MCF 10A (cell line): ENCODE data around the gene DNAH10. TPM values are rescaled to one million over a fixed set of nuclear protein-coding genes. Genes with fewer than 3 reads are reported as not detected.

Source experiments
- BruUV-seq: library from RNA; stranded (reverse); fragments of 400-500 nt; replicated peaks from 2 replicates; lab custom pipeline; 2021; lab: Mats Ljungman, UMichigan
- CTCF ChIA-PET: fragments of 300-600 bp; sonication (Branson Sonifier 250); formaldehyde crosslinking; extraction: SDS; loops from one replicate; lab custom pipeline; 2021; ENCODE audit warnings: antibody characterized with exemption, inconsistent platforms; lab: Yijun Ruan, JAX
- POLR2A ChIA-PET: fragments of 300-600, 350-650 bp; sonication (Branson Sonifier 250); formaldehyde crosslinking; extraction: SDS; loops from one replicate; lab custom pipeline; 2020; ENCODE audit warnings: antibody characterized with exemption, inconsistent platforms; lab: Yijun Ruan, JAX
- DNase-seq: peaks from one replicate; pipeline ENCODE4 v3.0.0-alpha.2; 2018; ENCODE audit not compliant: unreplicated experiment
- H3K27ac Mint-ChIP-seq: one replicate; pipeline ENCODE4 v1.8.0; 2022; ENCODE audit warnings: mild to moderate bottlenecking, low read depth, mixed read lengths; ENCODE audit not compliant: unreplicated experiment
- H3K27me3 Mint-ChIP-seq: one replicate; pipeline ENCODE4 v1.8.0; 2022; ENCODE audit warnings: mixed read lengths; ENCODE audit not compliant: insufficient read depth, unreplicated experiment
- H3K36me3 Mint-ChIP-seq: one replicate; pipeline ENCODE4 v1.8.0; 2022; ENCODE audit warnings: mild to moderate bottlenecking, moderate library complexity, mixed read lengths; ENCODE audit not compliant: insufficient read depth, unreplicated experiment
- H3K4me1 Mint-ChIP-seq: one replicate; pipeline ENCODE4 v1.8.0; 2022; ENCODE audit warnings: mixed read lengths; ENCODE audit not compliant: insufficient read depth, unreplicated experiment
- H3K4me3 Mint-ChIP-seq: one replicate; pipeline ENCODE4 v1.8.0; 2022; ENCODE audit warnings: mild to moderate bottlenecking, moderate library complexity, mixed read lengths; ENCODE audit not compliant: unreplicated experiment
- H3K9me3 Mint-ChIP-seq: one replicate; pipeline ENCODE4 v1.8.0; 2022; ENCODE audit warnings: mixed read lengths; ENCODE audit not compliant: unreplicated experiment
- intact Hi-C: fragments of 100-400 bp; cut with micrococcal nuclease; formaldehyde crosslinking; loops from 2 replicates; pipeline ENCODE4 v1.14.1; 2022
- total RNA-seq: library from RNA; stranded (reverse); gene quantifications from 2 replicates; pipeline ENCODE4 v1.2.3, GENCODE V29; 2022
- TF ChIP-seq, protein P1 (sequence below): fragments of 200-600 bp; IDR thresholded peaks from one replicate; pipeline ENCODE4 v1.8.0; 2022; ENCODE audit warnings: antibody characterized with exemption, mild to moderate bottlenecking; ENCODE audit not compliant: unreplicated experiment

DNAH10 gene
- total RNA-seq, 1 experiment from 2014 or later = 0.21 TPM

DNA sequence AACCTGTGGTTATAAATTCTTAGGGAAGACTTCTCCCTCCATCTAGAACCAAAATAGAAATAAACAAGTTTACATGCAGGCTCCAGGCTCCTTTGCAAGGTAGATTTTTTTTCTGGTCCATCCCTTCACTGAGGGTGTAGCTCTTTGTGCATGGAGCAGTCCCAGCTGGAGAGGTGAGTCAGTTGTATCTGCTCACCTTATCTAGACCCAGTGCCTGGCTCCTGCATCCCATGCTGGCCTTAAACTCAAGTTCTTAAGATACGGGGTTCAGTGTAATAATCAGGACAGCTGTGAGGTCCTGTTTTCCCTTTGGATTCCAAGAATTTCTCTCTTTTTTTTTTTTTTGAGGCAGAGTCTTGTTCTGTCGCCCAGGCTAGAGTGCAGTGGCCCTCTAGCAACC, 35.1 kb upstream of the DNAH10 start:
- no peak overlapping the region for H3K27ac Mint-ChIP-seq
- H3K27me3 Mint-ChIP-seq = no peaks in the 10 kb centered on the region
- TF ChIP-seq, protein P1, sequence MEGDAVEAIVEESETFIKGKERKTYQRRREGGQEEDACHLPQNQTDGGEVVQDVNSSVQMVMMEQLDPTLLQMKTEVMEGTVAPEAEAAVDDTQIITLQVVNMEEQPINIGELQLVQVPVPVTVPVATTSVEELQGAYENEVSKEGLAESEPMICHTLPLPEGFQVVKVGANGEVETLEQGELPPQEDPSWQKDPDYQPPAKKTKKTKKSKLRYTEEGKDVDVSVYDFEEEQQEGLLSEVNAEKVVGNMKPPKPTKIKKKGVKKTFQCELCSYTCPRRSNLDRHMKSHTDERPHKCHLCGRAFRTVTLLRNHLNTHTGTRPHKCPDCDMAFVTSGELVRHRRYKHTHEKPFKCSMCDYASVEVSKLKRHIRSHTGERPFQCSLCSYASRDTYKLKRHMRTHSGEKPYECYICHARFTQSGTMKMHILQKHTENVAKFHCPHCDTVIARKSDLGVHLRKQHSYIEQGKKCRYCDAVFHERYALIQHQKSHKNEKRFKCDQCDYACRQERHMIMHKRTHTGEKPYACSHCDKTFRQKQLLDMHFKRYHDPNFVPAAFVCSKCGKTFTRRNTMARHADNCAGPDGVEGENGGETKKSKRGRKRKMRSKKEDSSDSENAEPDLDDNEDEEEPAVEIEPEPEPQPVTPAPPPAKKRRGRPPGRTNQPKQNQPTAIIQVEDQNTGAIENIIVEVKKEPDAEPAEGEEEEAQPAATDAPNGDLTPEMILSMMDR = no peak
- H3K36me3 Mint-ChIP-seq = peaks cover 73% of the 10 kb centered on the region
- intact Hi-C loops = no loop called here
- CTCF ChIA-PET = interaction anchor here (0.5 to 2.1 kb wide), 2 partner anchors 14 to 80 kb away, joined by 4 to 5 read pairs; partner anchors contain the start of gene ATP6V0A2
- H3K4me1 Mint-ChIP-seq = no peaks in the 10 kb centered on the region
- POLR2A ChIA-PET = no interaction called here
- no peak for DNase-seq
- no peaks in the 10 kb centered on the region for H3K9me3 Mint-ChIP-seq
- H3K4me3 Mint-ChIP-seq = no peak overlapping the region
- BruUV-seq = no TSS peak

DNA sequence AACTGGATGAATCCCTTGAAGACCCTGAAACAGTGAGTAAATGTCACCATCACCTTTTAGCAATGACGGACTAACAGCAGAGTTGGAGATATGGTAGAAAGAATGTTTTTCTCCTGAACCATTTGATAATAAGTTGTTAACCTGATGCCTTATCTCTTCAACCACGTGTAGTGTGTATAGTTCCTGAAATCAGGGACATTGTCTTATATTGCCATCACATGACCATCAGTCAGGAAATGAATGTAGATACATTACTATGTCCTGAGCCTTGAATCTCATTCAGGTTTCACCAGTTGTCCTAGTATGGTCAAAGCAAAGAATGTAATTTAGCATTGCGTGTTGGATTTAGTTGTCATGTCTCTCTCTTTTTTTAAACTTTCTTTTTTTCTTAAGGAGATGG, 34.2 kb upstream of the DNAH10 start:
- intact Hi-C loops = no loop called here
- Mint-ChIP-seq H3K4me3 (no peak overlapping the region), H3K9me3 (no peaks in the 10 kb centered on the region), H3K36me3 (peaks cover 73% of the 10 kb centered on the region), H3K27me3 (no peaks in the 10 kb centered on the region), H3K27ac (no peak overlapping the region), H3K4me1 (no peaks in the 10 kb centered on the region)
- TF ChIP-seq, protein P1 = no peak
- POLR2A ChIA-PET = no interaction called here
- no TSS peak for BruUV-seq
- CTCF ChIA-PET = no interaction called here
- no peak for DNase-seq

DNA sequence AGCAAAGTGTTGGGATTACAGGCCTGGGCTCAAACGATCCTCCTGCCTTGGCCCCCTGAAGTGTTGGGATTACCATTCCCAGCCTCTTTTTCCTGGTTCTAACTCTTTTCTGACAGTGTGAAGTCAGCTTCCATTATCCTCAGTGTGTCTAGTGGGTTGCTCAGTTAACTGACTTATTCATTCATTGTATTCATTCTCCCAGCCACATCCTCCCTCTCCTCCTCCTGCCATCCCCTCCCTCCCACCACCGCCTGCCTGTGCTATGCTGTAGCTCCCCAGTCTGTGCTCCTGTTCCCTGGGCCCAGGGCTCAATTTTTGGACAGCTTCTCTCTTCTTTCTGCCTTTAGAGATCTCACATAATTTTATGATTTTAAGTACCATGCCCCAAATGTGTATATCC, 30.5 kb upstream of the DNAH10 start:
- Mint-ChIP-seq H3K27me3 (no peaks in the 10 kb centered on the region), H3K36me3 (peaks cover 83% of the 10 kb centered on the region), H3K9me3 (no peaks in the 10 kb centered on the region), H3K4me3 (no peak overlapping the region), H3K27ac (no peak overlapping the region), H3K4me1 (no peaks in the 10 kb centered on the region)
- intact Hi-C loops = no loop called here
- CTCF ChIA-PET = interaction anchor here (0.9 kb wide), 1 partner anchor 301 kb away, joined by 3 read pairs; no protein-coding TSS in a partner anchor
- POLR2A ChIA-PET = no interaction called here
- TF ChIP-seq, protein P1 = no peak
- no TSS peak for BruUV-seq
- DNase-seq = no peak

DNA sequence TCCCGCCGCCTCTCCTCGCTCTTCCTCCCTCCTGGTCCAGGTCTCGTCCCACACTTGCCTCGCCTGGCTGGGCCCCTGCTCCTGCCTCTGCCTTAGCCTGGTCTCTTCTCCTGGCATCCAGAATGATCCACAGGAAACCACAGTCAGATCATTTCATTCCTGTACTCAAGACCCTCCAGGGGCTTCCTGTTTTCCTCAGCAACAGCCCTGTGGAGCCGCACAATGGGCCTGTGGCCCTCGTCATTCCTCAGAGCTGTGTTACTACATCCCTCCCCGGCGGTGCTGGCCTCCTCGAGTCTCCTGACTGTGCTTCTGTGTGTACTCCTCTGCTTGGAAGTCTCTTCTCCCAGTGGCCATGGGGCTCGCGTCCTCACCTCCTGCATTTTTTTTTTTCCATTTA, 29.9 kb upstream of the DNAH10 start:
- Mint-ChIP-seq H3K4me1 (no peaks in the 10 kb centered on the region), H3K4me3 (no peak overlapping the region), H3K9me3 (no peaks in the 10 kb centered on the region), H3K27me3 (no peaks in the 10 kb centered on the region), H3K36me3 (peaks cover 88% of the 10 kb centered on the region), H3K27ac (no peak overlapping the region)
- DNase-seq = no peak
- POLR2A ChIA-PET = no interaction called here
- TF ChIP-seq, protein P1 = no peak
- intact Hi-C loops = no loop called here
- BruUV-seq = no TSS peak
- CTCF ChIA-PET = no interaction called here
